Dedifferentiated amniotic fluid mesenchymal stem cell (primary cell): Measurements from ENCODE around the gene CNDP2.

Experiments used
- DNase-seq: peaks from one replicate; pipeline ENCODE4 v3.0.0-alpha.2; 2016; ENCODE audit errors: extremely low spot score

The CNDP2 gene

GRCh38 chr18:74472312-74472711, 23.9 kb upstream of the CNDP2 start:
- no peak for DNase-seq

- no peak for DNase-seq
Observed at GRCh38 chr18:74473976-74474640, 22.1 kb upstream of the CNDP2 start.

DNA sequence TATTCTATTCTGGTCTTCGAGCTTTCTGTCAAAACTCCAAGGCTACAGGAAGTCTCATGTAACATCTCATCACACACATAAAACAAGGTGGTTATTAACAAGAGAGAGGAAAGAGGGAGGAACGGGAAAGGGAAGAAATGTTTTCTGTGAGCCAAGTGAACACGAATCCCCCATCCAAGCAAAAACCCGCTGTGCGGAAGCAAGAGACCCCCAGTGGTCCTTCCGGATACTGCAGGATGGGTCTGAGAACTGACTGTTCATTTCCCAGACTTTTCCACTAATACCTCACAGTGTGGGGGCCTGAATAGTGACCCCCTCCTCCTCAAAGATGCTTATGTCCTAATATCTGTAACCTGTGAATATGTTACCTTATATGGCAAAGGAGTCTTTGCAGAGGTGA, 20.0 kb upstream of the CNDP2 start:
- DNase-seq: no peak

- DNase-seq: no peak
Observed at GRCh38 chr18:74477771-74478170, 18.4 kb upstream of the CNDP2 start.

DNA sequence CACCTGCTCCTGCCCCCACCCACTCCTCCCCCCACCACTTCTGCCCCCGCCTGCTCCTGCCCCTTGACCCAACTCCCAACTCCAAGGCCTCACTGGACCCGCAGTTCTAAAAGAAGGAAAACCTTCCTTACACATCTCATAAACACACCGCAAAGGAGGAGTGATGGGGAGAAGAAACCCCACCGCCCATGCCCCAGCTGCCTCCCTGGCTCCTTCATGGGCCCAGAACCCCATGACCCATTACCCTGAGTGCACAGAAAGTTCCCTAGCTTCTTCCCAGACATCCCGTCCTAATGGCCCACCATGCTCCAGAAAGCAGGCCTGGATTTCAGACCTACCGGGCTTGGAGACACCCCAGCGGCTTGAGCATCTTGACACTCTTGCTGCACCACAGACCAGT, 17.8 kb upstream of the CNDP2 start:
- DNase-seq: no peak

DNA sequence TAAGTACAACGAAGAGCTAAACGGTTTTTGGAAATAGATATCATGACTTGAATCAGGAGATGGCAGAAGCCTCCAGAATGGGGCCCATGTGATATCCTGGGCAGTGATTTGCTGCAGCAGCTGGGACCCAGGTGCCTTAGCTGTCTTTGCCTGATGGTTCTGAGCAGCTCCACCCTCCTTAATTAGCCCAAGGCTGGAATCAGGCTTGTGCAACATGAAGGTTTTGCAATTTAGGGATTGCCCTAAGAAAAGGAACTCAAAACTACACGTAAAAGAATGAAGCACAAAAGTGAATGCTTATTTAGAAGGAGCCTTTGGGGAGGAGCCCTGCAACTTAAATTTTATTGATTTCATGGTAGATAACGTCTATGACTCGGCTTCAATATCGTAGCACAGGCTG, 17.3 kb upstream of the CNDP2 start:
- DNase-seq: no peak

DNA sequence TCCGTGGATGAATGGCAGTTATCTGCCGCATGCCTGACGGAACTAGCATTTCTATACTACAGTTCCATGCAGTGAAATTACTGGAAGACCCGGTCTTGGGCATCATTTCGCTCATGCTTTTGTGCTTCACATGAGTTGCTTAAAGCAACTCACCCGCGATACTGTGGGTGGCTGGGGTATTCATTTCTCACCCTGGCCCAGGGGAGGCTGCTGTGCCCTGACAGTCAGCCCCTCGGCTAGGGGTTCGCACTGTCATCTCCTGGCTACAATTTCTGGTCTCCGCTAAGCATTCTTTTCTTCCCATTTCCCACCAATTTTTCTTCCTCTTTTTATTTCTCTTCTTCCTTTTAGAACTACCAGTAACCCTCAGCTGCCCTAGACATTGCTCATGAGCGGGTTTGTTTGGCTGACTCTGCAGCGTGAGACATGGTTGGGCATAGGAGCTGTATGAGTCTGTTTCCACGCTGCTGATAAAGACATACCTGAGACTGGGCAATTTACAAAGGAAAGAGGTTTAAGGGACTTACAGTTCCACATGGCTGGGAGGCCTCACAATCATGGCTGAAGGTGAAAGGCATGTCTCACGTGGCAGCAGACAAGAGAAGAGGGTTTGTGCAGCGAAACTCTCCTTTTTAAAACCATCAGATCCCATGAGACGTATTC, 16.5 kb upstream of the CNDP2 start:
- no peak for DNase-seq

DNA sequence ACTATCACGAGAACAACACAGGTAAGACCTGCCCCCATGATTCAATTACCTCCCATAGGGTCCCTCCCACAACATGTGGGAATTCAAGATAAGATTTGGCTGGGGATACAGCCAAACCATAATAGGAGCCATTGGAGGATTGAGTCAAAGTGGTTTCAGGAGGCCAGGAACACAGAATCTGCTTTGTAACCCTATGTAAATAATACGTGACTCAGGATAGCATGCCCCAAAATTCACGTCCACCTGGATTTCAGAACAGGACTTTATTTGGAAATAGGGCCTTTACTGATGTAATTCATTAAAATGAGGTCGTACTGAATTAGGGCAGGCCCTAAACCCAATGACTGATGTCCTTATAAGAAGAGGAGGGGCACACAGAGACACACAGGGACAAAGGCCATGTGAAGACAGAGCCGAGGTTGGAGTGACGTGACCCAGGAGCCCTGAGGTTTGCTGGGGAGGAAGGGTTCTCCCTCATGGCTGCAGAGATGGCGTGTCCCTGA, 16.0 kb upstream of the CNDP2 start:
- DNase-seq: no peak

DNA sequence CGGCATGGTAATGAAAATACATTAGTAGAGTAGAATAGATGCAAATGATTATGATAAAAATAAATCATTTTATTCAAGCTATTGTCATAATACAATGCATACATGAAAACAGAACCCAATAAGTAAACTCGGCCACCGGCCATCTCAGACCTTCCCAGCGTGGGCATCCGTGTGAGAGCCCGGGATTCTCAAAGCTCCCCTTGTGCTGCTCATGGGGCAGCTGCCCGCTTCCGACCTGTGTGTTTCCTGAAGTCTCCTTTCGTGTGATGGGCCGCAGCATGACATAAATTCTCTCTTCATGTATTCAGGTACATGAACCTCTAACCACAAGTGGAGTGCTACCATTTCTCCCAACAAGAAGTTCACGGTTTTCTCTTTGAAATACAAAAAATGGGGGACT, 13.5 kb upstream of the CNDP2 start:
- no peak for DNase-seq

DNA sequence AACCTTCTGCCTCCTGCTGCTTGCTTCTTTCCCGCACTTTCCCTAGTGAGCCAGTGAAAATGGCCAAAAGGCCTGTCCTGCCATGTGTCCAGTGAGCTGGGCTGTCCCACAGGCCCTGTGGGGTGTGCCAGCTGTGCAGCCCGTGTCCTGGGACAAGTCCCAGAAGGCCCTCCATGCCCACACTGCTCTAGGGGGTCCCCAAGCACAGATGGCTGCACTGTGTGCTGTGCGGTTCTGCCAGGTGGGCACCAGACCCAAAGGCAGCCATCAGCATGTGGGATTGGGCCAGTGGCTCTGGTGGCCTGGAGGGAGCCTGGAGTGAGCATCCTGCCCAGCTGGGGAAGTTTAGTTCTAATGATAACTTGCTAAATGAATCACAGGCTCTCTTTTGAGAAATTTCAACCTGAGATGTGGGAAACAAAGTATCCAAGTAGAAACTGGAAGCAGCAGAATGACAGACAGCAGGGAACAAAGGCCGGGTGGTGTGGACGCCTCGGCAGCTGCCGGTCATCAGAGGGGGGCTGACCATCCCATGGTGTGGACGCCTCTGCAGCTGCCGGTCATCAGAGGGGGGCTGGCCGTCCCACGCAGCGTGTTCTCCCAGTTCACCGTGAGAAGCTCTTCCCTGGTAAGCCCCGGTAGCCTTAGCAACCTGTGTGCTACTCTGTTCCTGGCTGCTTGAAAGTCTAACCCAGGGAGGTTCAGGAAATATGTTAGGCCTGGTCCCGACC, 9.9 kb upstream of the CNDP2 start:
- no peak for DNase-seq

DNA sequence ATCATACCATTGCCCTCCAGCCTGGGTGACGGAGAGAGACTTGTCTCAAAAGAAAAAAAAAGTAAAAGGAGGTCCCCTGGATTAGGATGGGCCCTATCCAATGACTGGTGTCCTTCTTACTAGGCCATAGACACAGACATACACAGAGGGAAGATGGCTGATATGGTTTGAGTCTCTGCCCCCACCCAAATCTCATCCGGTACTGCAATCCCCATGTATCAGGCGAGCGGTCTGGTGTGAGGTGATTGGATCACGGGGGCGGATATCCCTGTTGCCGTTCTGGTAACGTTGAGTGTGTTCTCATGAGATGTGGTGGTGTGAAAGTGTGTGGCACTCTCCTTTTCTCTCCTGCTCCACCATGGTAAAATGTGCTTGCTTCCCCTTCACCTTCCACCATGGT, 7.8 kb upstream of the CNDP2 start:
- no peak for DNase-seq

GRCh38 chr18:74488864-74489263, 7.3 kb upstream of the CNDP2 start:
- no peak for DNase-seq

GRCh38 chr18:74489676-74490075, 6.5 kb upstream of the CNDP2 start:
- DNase-seq: no peak

DNA sequence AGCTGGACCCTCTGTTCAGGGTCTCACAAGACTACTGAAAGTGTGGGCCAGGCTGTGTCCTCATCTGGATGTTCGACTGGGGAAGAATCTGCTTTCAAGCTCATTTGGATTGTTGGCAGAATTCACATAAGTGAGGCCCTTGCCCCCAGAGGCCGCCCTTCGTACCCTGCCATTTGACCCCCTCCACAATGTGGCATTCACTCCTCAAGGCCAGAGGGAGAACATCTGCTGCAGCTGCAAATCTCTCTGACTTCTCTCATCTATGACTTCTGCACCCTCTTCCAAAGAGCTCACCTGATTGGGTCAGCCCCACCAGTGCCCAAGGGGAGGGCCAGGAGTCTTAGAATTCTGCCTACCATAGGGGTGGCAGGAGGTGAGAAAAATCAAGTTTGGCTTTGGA, 3.9 kb upstream of the CNDP2 start:
- no peak for DNase-seq

DNA sequence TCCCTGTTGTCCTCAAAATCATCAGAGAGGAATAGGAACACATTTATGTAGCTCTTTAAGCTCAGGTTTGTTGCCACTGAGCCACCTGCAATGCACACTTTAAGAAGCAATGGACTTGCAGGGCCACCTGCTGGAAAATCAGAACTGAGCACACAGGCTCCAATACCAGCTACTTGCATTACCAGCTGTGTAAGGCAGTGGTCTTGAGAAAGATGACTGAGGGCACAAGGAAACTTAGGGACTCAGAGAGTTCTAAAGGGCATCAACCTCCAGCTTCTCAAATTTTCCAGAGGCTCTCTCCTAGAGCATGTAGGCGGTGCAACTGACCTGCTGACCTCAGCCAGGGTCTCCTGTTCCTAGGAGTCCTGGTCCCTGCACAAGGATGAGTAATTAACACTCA, 2.5 kb upstream of the CNDP2 start:
- DNase-seq: no peak

DNA sequence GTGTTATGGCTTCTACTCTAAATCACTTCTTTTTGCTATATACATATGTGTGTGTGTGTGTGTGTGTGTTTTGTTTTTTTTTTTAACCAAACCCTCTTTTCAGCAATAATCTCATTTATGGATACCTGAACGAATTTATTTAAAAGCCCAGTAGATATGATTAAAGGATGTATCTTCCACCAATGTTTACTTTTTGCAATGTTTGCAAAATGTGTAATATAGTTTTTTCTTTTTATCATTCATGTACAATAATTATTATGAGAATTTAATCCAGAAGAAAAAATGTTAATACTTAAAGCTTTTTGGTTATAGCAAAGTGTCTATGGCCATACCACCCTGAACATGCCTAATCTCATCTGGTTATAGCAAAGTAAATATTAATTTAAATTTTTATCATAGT, 1.6 kb upstream of the CNDP2 start:
- no peak for DNase-seq

DNA sequence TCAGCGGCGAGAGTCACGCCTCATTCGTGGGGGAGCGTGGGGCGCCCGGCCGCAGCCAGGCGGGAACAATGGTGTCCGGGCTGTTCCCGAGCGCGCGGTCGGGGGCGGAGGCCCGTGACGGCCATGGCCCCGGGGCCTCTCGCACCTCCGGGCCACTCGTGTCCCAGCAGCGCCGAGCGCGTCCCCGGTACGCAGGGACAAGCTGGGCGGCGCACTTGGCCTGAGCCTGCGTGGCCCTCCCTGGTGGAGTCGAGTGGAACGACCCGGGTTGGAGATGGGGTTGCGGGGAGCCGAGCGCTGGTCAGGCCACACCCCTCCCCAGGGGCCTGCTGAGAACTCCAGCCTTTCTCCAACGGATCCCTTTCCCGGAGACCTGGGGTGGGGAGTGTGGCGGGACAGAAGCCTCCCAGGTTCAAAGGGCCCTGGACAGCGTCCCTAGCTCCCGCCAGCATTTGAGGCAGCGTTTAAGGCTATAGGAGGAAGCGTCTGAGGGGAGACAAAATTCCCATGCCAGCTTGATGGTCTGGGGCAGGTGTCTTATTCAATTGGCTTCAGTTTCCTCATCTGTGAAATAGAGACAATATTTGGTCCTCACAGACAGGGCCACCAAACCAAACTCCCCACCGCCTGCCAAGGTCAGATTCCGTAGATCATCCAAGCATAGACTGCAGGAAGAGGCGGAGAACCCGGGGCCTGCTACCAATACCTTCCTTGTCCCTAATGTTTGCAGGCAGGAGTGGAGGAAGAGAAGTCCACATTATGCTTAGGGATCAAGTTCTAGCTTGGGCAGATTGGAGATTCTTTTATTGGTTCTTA, 553 bp downstream of the CNDP2 start:
- peak; percentile 43 for DNase-seq

DNA sequence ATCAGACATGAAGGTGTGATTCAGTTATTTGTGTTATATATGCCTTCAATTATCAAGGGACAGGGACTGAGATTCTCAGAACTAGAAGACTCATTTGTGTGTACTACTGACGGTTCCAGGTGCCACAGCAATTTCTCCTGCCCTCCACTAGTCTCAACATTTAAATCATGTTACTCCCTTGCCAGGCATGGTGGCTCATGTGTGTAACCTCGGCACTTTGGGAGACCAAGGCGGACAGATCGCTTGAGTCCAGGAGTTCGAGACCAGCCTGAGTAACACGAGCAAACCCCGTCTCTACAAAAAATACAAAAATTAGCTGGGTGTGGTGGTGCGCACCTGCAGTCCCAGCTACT, 1.1 kb downstream of the CNDP2 start:
- DNase-seq: no peak

GRCh38 chr18:74497778-74498177, 1.6 kb downstream of the CNDP2 start:
- no peak for DNase-seq

- DNase-seq: no peak
Observed at GRCh38 chr18:74498712-74499627, 2.8 kb downstream of the CNDP2 start.

- DNase-seq: no peak
Observed at GRCh38 chr18:74499633-74500032, 3.5 kb downstream of the CNDP2 start.
